ENCODE results near the gene FABP1. TPM values are rescaled to one million over a fixed set of nuclear protein-coding genes. Genes with fewer than 3 reads are reported as not detected.

FABP1 gene
- total and polyA plus RNA-seq, 2 of the 8 experiments (the other 6 are each of a cell fraction or from before 2014, with no cell fraction given): 0.09 TPM; not detected in 1

- Histone ChIP-seq H3K9me3 (ENCODE audit: insufficient read depth in 2 of 2, low read depth in 1 of 2, low read length in 1 of 2) (no peaks in the 10 kb centered on the region), H3K79me2 (ENCODE audit: control insufficient read depth in 1 of 2, insufficient read depth in 2 of 2, low read length in 2 of 2) (no peaks in the 10 kb centered on the region), H4K5ac (ENCODE audit: insufficient read length, low read depth, low read length) (no peak overlapping the region), H3K14ac (ENCODE audit: insufficient read length) (no peak overlapping the region), H2BK20ac (ENCODE audit: low read length) (no peak overlapping the region), H4K91ac (replicated peaks; ENCODE audit: insufficient read length, low read length) (no peak overlapping the region), H4K8ac (ENCODE audit: extremely low read depth, insufficient read depth, low read length) (no peak overlapping the region), H2AFZ (ENCODE audit: low read length) (no peak overlapping the region), H3K27ac (ENCODE audit: low read depth, low read length) (no peak overlapping the region), H3K36me3 (ENCODE audit: control insufficient read depth in 2 of 4, insufficient read depth in 4 of 4, low read length in 3 of 4) (no peaks in the 10 kb centered on the region), H3K23me2 (ENCODE audit: low read depth, low read length) (no peaks in the 10 kb centered on the region), H2AK5ac (ENCODE audit: low read depth, low read length) (no peak overlapping the region), H2BK15ac (ENCODE audit: low read length) (no peak overlapping the region), H4K20me1 (replicated peaks in 1 of 2; ENCODE audit: control insufficient read depth in 1 of 2, insufficient read depth in 2 of 2, low read length in 2 of 2) (no peaks in the 10 kb centered on the region), H2BK5ac (ENCODE audit: low read depth, low read length) (no peak overlapping the region), H2BK12ac (ENCODE audit: low read depth, low read length) (no peak overlapping the region), H3K23ac (ENCODE audit: insufficient read length) (no peak overlapping the region), H3K56ac (replicated peaks; ENCODE audit: insufficient read length, low read depth, low read length) (no peak overlapping the region), H3K4me2 (ENCODE audit: insufficient read depth in 1 of 2, low read depth in 2 of 2, low read length in 2 of 2) (no peak overlapping the region), H2BK120ac (replicated peaks; ENCODE audit: low read depth, low read length) (no peak overlapping the region), H3K4me1 (replicated peaks in 1 of 4; ENCODE audit: control insufficient read depth in 3 of 4, insufficient read depth in 4 of 4, low read length in 3 of 4) (peaks cover 0 to 4% (median 2%) of the 10 kb centered on the region in 4 experiments; a peak in 4 of 7 replicates), H3K27me3 (replicated peaks in 1 of 4; ENCODE audit: control insufficient read depth in 3 of 4, extremely low read depth in 1 of 4, insufficient read depth in 3 of 4, low read length in 3 of 4) (no peaks in the 10 kb centered on the region), H3K18ac (ENCODE audit: extremely low read depth, low read length) (no peak overlapping the region), H3K9ac (replicated peaks in 1 of 4; ENCODE audit: extremely low read depth in 1 of 4, low read depth in 3 of 4, low read length in 3 of 4) (no peak overlapping the region), H3K4me3 (ENCODE audit: extremely low read depth in 1 of 4, insufficient read depth in 2 of 4, low read depth in 3 of 4, low read length in 4 of 4) (no peak overlapping the region), H3K4ac (replicated peaks; ENCODE audit: insufficient read length, low read depth, low read length) (no peak overlapping the region), H3K79me1 (ENCODE audit: low read depth, low read length) (no peaks in the 10 kb centered on the region)
- WGBS, 2 experiments (ENCODE audit: extremely low coverage in 1 of 2, insufficient coverage in 1 of 2, insufficient read length in 1 of 2, insufficient replicate concordance in 2 of 2, low coverage in 1 of 2, low lambda C conversion rate in 2 of 2, missing lambda C conversion rate in 1 of 2): 63% methylated on average over 3 of the region's 3 CpGs; no CpG with 5 or more reads in 1 of the 2 experiments
- FAIRE-seq (no peak), DNase-seq (ENCODE audit: low read depth in 1 of 2, low spot score in 2 of 2) (no peak)
- ChIA-PET CTCF (ENCODE audit: partially characterized antibody) (interaction anchor here (0.5 to 0.8 kb wide), 2 partner anchors 32 to 329 kb away, joined by 3 to 4 read pairs; no protein-coding TSS in a partner anchor), POLR2A (ENCODE audit: partially characterized antibody) (interaction anchor here (0.8 to 1.2 kb wide), 2 partner anchors 37 to 75 kb away, joined by 3 read pairs; no protein-coding TSS in a partner anchor)
- no peak for TF ChIP-seq MAFK (IDR thresholded peaks at IDR 0.05; ENCODE audit: low read depth, low read length)
- no peak for TF ChIP-seq SUZ12 (IDR thresholded peaks at IDR 0.05; ENCODE audit: low read length)
- no peak for TF ChIP-seq TAF1 (IDR thresholded peaks at IDR 0.05; ENCODE audit: low read depth, low read length)
- no peak for TF ChIP-seq SIX5 (IDR thresholded peaks at IDR 0.05; ENCODE audit: low read depth, low read length)
- TF ChIP-seq HDAC6 (IDR thresholded peaks at IDR 0.05; ENCODE audit: low read depth, low read length): no peak
- no peak for TF ChIP-seq RAD21 (IDR thresholded peaks at IDR 0.05 in 1 of 2, conservative IDR thresholded peaks at IDR 0.05 in 1 of 2; ENCODE audit: low read depth in 2 of 2, low read length in 2 of 2)
- no peak for TF ChIP-seq TEAD4 (IDR thresholded peaks at IDR 0.05; ENCODE audit: low read depth, low read length)
- no peak for TF ChIP-seq TAF7 (optimal IDR thresholded peaks at IDR 0.05; ENCODE audit: borderline replicate concordance, low read depth, low read length)
- TF ChIP-seq USF2 (IDR thresholded peaks at IDR 0.05; ENCODE audit: low read length): no peak
Measured at GRCh38 chr2:88091943-88092342, 35.9 kb downstream of the FABP1 start.

Measured in H1 (cell line).